ENCODE results near the gene KLF6.

DNA sequence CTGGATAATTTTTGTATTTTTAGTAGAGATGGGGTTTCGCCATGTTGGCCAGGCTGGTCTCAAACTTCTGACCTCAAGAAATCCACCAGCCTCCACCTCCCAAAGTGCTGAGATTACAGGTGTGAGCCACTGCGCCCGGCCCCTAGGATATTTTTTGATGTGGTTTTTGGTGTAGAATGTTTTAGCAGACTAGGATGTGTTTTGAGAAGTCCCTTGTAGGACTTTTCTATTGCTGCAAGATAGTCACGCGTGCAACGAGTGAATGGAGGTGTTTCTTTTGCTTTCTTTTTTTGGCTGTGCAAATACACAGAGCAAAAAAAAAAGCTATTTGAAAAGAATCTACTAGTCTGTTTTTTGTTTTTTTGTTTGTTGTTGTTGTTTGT, 29.8 kb upstream of the KLF6 start:
- TF ChIP-seq POLR2A (IDR thresholded peaks at IDR 0.05), result no peak
- TF ChIP-seq, protein P1, sequence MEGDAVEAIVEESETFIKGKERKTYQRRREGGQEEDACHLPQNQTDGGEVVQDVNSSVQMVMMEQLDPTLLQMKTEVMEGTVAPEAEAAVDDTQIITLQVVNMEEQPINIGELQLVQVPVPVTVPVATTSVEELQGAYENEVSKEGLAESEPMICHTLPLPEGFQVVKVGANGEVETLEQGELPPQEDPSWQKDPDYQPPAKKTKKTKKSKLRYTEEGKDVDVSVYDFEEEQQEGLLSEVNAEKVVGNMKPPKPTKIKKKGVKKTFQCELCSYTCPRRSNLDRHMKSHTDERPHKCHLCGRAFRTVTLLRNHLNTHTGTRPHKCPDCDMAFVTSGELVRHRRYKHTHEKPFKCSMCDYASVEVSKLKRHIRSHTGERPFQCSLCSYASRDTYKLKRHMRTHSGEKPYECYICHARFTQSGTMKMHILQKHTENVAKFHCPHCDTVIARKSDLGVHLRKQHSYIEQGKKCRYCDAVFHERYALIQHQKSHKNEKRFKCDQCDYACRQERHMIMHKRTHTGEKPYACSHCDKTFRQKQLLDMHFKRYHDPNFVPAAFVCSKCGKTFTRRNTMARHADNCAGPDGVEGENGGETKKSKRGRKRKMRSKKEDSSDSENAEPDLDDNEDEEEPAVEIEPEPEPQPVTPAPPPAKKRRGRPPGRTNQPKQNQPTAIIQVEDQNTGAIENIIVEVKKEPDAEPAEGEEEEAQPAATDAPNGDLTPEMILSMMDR (IDR thresholded peaks at IDR 0.05), result no peak
- no peak for TF ChIP-seq EP300 (IDR thresholded peaks at IDR 0.05)

All from tibial nerve (tissue), 4 donors.